ENCODE results near the gene FAM124B.

FAM124B gene

GRCh38 chr2:224433442-224433841, 31.5 kb upstream of the FAM124B start:
- TF ChIP-seq, protein P1, sequence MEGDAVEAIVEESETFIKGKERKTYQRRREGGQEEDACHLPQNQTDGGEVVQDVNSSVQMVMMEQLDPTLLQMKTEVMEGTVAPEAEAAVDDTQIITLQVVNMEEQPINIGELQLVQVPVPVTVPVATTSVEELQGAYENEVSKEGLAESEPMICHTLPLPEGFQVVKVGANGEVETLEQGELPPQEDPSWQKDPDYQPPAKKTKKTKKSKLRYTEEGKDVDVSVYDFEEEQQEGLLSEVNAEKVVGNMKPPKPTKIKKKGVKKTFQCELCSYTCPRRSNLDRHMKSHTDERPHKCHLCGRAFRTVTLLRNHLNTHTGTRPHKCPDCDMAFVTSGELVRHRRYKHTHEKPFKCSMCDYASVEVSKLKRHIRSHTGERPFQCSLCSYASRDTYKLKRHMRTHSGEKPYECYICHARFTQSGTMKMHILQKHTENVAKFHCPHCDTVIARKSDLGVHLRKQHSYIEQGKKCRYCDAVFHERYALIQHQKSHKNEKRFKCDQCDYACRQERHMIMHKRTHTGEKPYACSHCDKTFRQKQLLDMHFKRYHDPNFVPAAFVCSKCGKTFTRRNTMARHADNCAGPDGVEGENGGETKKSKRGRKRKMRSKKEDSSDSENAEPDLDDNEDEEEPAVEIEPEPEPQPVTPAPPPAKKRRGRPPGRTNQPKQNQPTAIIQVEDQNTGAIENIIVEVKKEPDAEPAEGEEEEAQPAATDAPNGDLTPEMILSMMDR (IDR thresholded peaks at IDR 0.05) = no peak
- Histone ChIP-seq H3K9me3 (no peaks in the 10 kb centered on the region), H3K4me1 (ENCODE audit: control insufficient read depth in 1 of 2, insufficient read depth in 1 of 2, low read depth in 1 of 2, low read length in 1 of 2) (no peaks in the 10 kb centered on the region), H3K27ac (no peak overlapping the region), H3K36me3 (no peaks in the 10 kb centered on the region), H3K4me3 (ENCODE audit: low read depth in 1 of 2, low read length in 1 of 2) (no peak overlapping the region), H3K27me3 (no peaks in the 10 kb centered on the region)

DNA sequence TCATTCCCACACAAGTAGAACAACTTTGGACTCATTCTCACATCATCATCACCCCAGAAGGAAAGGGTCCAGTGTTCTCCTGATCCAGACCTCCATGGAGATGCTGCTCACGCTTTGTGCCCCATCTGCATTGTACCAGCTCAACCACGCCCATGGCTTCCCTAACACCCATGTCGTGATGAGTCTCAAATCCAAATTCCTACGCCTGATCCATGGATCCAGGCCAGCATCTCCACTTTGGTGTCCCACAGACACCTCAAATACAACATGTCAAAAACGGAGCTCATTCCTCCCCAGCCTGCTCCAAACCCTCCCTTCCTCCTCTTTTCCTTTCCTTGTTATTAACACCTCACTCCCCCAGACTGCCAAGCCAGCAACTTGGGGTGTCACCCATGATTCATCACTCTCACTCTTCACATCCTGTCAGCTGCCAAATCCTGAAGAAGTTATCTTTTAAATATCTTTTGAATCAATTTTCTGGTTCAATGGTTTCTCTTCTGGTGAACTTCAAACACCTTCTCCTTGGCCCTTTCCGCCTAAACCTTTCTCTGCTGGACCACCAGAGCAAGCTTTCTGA, 30.2 kb upstream of the FAM124B start:
- peaks cover 0 to 4% of the 10 kb centered on the region in 2 experiments for H3K4me1 ChIP-seq (ENCODE audit: control insufficient read depth in 1 of 2, insufficient read depth in 1 of 2, low read depth in 1 of 2, low read length in 1 of 2)
- no peaks in the 10 kb centered on the region for H3K36me3 ChIP-seq
- H3K27ac ChIP-seq = no peak overlapping the region
- TF ChIP-seq, protein P1 (IDR thresholded peaks at IDR 0.05) = no peak
- H3K27me3 ChIP-seq = no peaks in the 10 kb centered on the region
- no peaks in the 10 kb centered on the region for H3K9me3 ChIP-seq
- H3K4me3 ChIP-seq (ENCODE audit: low read depth in 1 of 2, low read length in 1 of 2) = no peak overlapping the region

GRCh38 chr2:224429441-224429810, 27.5 kb upstream of the FAM124B start:
- TF ChIP-seq, protein P1 (IDR thresholded peaks at IDR 0.05) = no peak
- Histone ChIP-seq H3K4me3 (ENCODE audit: low read depth in 1 of 2, low read length in 1 of 2) (no peak overlapping the region), H3K4me1 (ENCODE audit: control insufficient read depth in 1 of 2, insufficient read depth in 1 of 2, low read depth in 1 of 2, low read length in 1 of 2) (peaks cover 0 to 14% of the 10 kb centered on the region in 2 experiments), H3K27ac (no peak overlapping the region), H3K9me3 (no peaks in the 10 kb centered on the region), H3K27me3 (no peaks in the 10 kb centered on the region), H3K36me3 (no peaks in the 10 kb centered on the region)

DNA sequence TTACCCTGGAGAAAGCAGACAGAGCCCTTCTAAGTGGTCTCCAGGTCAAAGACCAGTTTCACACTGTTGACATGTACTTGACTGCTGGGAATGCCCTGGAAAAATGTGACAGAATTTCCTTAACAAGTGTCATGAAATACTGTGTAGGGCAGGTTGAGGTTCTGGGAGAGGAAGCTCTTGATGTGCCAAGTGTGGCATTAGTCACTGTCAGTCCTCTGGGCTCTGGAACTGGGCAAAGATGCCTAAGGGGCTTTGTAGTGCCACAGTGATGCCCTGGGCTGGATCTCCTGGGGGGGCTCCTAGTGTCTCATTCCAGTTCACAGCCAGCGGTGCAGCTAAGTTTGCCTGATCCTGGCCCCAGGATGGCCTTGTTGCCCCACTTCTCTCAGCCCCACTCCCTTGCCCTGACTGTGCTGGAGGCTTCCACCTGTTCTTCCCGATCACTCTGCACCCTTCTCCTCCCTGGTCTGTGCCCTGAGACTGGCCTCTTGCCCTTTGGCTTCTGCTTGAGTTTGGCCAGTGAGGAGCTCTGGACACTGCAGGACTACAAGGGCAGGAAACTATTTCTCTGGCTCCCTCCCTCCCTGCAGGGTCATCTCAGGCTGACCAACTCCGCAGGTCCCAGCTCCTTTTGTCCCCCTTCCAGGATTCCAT, 27.0 kb upstream of the FAM124B start:
- Histone ChIP-seq H3K36me3 (no peaks in the 10 kb centered on the region), H3K27me3 (no peaks in the 10 kb centered on the region), H3K9me3 (no peaks in the 10 kb centered on the region), H3K27ac (no peak overlapping the region), H3K4me3 (ENCODE audit: low read depth in 1 of 2, low read length in 1 of 2) (no peak overlapping the region), H3K4me1 (ENCODE audit: control insufficient read depth in 1 of 2, insufficient read depth in 1 of 2, low read depth in 1 of 2, low read length in 1 of 2) (peaks cover 0 to 14% of the 10 kb centered on the region in 2 experiments)
- TF ChIP-seq, protein P1 (IDR thresholded peaks at IDR 0.05) = no peak

DNA sequence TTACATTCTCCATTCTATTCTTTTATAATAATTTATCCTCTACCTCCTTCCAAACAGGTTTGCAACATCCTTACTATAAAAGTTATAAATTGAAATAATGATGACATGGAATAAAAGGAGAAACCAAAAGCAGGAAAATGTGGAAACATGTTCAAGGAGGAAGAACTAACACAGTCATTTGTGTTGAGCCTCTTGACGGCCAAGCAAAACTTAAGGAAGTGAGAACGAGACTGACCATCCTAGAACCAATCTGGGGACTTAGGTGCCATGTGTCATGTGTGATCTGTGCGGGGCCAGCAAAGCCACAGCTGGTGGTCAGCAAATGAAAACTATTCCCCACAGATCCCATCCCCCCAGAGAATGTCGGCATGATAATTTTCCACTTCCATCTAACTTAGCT, 25.6 kb upstream of the FAM124B start:
- TF ChIP-seq, protein P1 (IDR thresholded peaks at IDR 0.05) = no peak
- Histone ChIP-seq H3K27me3 (no peaks in the 10 kb centered on the region), H3K27ac (peak overlapping the region; percentile 43), H3K9me3 (no peaks in the 10 kb centered on the region), H3K36me3 (no peaks in the 10 kb centered on the region), H3K4me3 (ENCODE audit: low read depth in 1 of 2, low read length in 1 of 2) (no peak overlapping the region), H3K4me1 (ENCODE audit: control insufficient read depth in 1 of 2, insufficient read depth in 1 of 2, low read depth in 1 of 2, low read length in 1 of 2) (peaks cover 0 to 14% of the 10 kb centered on the region in 2 experiments)
